AG04449 (cell line): ENCODE data around the gene NCOA1.

ENCODE experiments used
- CTCF ChIA-PET: fragments of 350-600 bp; formaldehyde crosslinking; extraction: SDS; loops from one replicate; lab custom pipeline; 2021; ENCODE audit warnings: antibody characterized with exemption; lab: Yijun Ruan, JAX
- POLR2A ChIA-PET: fragments of 400-600, 350-600 bp; formaldehyde crosslinking; extraction: SDS; loops from one replicate; lab custom pipeline; 2020; ENCODE audit warnings: antibody characterized with exemption, inconsistent platforms; lab: Yijun Ruan, JAX
- DNase-seq: peaks from one replicate; pipeline ENCODE4 v3.0.0-alpha.2; 2010; ENCODE audit warnings: low read depth, low spot score
- H3K4me3 ChIP-seq: 2 replicates; pipeline ENCODE4 v1.5.1; 2011; ENCODE audit warnings: low read depth, mild to moderate bottlenecking, control low read depth, low read length
- TF ChIP-seq, protein P1 (sequence below): IDR thresholded peaks from one replicate; pipeline ENCODE4 v1.5.1; 2011; ENCODE audit warnings: mild to moderate bottlenecking, moderate library complexity, low read length, control low read depth, inconsistent platforms; ENCODE audit not compliant: insufficient read depth; ENCODE audit errors: missing control alignments

Gene NCOA1

DNA sequence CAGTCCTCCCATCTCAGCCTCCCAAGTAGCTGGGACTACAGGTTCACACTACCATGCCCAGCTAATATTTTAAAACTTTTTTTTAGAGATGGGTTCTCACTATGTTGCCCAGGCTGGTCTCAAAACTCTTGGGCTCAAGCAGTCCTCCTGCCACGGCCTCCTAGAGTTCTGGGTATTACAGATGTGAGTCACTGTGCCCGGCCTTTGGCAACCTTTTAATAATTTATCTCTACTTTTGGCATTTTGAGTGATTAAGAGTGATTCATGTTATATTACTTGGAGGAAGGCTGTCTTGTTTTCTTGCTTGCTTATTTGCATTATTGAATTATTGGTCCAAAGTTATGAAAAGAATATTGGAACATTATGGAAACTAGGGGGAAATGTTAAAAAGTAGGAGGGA lies 24.3 kb downstream of the NCOA1 start:
- DNase-seq = no peak
- H3K4me3 ChIP-seq = no peak overlapping the region
- ChIA-PET POLR2A (no interaction called here), CTCF (no interaction called here)
- TF ChIP-seq, protein P1, sequence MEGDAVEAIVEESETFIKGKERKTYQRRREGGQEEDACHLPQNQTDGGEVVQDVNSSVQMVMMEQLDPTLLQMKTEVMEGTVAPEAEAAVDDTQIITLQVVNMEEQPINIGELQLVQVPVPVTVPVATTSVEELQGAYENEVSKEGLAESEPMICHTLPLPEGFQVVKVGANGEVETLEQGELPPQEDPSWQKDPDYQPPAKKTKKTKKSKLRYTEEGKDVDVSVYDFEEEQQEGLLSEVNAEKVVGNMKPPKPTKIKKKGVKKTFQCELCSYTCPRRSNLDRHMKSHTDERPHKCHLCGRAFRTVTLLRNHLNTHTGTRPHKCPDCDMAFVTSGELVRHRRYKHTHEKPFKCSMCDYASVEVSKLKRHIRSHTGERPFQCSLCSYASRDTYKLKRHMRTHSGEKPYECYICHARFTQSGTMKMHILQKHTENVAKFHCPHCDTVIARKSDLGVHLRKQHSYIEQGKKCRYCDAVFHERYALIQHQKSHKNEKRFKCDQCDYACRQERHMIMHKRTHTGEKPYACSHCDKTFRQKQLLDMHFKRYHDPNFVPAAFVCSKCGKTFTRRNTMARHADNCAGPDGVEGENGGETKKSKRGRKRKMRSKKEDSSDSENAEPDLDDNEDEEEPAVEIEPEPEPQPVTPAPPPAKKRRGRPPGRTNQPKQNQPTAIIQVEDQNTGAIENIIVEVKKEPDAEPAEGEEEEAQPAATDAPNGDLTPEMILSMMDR = no peak

DNA sequence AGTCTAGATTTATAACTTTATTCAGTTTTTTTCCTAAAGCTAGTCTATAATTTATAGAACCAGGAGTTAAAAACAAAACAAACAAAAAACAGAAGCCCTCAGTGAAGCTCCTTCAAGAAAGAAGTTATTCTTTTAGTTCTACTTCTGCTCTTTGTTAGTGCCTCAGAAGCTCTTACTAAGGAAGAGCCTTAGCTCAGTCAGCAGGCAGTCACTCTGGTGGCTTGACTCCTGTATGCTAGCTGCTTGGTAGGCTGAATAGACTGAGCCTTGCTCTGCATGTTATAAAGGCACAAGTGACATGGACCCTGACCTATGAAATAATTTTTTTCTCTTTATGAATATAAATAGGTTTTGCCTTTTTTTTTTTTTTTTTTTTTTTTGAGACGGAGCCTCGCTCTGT lies 24.8 kb downstream of the NCOA1 start:
- POLR2A ChIA-PET = no interaction called here
- H3K4me3 ChIP-seq = no peak overlapping the region
- CTCF ChIA-PET = interaction anchor here (0.8 kb wide), 1 partner anchor 8 kb away, joined by 3 read pairs; no protein-coding TSS in a partner anchor
- DNase-seq = no peak
- TF ChIP-seq, protein P1 = no peak

DNA sequence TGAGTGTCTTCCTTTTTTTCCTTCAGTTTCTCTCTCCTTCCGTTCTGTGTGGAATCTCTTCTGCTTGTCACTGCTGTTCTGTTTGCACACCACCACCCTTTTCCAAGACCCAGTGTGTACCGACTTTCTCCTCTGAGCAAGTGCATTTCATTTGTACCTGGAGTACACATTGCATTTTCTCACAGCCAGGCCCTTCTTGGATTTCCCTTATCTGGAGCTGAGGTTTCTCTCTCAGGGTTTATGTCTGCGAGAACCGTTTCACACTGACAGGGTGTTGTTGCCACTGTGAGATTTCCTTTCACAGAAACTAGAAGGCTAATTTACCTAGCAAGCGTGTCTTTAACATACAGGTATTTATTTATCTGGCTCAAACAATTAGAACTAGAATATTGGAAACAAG lies 26.2 kb downstream of the NCOA1 start:
- ChIA-PET CTCF (no interaction called here), POLR2A (no interaction called here)
- no peak for DNase-seq
- TF ChIP-seq, protein P1 = no peak
- H3K4me3 ChIP-seq = no peak overlapping the region

DNA sequence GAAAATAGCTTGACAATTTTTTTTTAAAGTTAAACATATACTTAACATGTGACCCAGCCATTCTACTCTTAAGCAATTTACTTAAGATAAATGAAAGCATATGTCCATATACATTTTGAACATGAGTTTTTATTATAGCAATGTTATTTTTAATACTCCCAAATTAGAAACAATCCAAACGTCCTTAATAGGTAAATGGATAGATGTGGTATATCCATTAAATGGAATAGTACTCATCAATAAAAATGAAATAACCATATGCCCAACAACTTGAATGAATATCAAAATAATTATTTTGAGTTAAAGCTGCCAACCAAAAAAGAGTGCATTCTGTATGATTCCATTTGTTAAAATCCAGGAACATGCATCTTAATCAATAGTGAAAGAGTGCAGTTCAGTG lies 29.1 kb downstream of the NCOA1 start:
- ChIA-PET CTCF (interaction anchor here (1.1 kb wide), 1 partner anchor 36 kb away, joined by 3 read pairs; no protein-coding TSS in a partner anchor), POLR2A (no interaction called here)
- H3K4me3 ChIP-seq = no peak overlapping the region
- no peak for DNase-seq
- TF ChIP-seq, protein P1 = no peak

DNA sequence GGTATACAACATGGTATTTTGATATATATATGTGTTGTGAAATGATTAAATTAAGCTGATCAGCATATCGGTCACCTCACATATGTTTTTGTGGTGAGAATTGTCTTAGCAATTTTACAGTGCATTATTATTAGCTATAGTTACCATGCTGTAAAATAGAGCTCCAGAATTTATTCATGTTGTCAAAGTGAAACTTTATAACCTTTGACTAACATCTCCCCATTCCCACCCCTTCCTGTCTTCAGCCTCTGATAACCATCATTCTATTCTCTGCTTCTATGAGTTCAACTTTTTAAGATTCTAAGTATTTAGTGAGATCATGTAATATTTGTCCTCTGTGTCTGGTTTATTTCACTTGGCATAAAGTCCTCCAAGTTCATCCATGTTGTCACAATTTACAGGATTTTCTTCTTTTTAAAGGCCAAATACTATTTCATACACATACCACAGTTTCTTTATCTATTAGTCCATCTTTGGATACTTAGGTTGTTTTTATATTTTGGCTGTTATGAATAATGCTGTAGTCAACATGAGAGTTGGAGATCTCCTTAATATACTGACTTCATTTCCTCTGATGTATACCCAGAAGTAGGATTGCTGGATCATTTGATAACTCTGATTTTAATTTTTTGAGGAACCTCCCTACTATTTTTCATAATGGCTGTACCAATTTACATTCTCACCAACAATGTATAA lies 30.3 kb downstream of the NCOA1 start:
- H3K4me3 ChIP-seq = no peak overlapping the region
- TF ChIP-seq, protein P1 = no peak
- CTCF ChIA-PET = interaction anchor here (1.1 to 1.2 kb wide), 2 partner anchors 9 to 34 kb away, joined by 3 read pairs; no protein-coding TSS in a partner anchor
- DNase-seq = no peak
- POLR2A ChIA-PET = no interaction called here

DNA sequence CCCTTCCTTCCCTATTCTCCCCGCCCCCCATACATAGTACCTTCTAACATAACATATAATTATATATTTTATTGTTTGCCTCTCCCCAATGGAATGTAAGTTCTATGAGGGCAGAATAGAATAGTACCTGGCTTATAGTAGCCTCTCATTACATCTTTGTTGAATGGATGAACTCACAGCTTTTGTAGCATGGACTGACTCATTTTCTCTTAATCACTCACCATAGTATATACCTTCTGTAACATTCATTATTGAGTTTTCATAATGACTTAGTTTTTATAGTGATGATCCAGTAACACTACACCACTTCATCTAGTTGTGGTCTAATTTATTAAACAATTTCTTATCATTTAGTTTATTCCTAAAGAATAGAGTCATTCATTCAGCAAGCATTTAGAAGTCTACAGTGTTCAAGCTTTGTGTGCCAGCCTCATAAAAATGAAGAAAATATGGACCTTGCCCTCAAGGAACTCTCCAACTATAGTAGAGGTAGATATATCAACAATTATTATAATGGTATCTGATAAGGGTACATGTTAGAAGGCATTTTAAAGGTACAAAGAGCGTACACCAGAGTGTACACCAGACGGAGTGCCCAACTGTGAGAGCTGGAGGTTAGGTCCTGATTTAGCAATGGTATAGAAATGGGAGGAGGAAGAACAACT lies 31.1 kb downstream of the NCOA1 start:
- CTCF ChIA-PET = interaction anchor here (1.2 kb wide), 1 partner anchor 10 kb away, joined by 3 read pairs; no protein-coding TSS in a partner anchor
- no peak for DNase-seq

More for the DNA sequence above, 31.1 kb downstream of the NCOA1 start:
- no peak overlapping the region for H3K4me3 ChIP-seq
- POLR2A ChIA-PET = no interaction called here
- TF ChIP-seq, protein P1 = no peak
